NOMO-1 (cell line): ENCODE results near the gene TMEM129.

Experiments used
- DNase-seq, 2 experiments: peaks; one replicate each; lab custom pipeline; 2025; ENCODE audit not compliant: unreplicated experiment in 2 of 2; lab: John Stamatoyannopoulos, UW

TMEM129 gene

GRCh38 chr4:1703867-1704266, 17.3 kb downstream of the TMEM129 start:
- DNase-seq = no peak

DNA sequence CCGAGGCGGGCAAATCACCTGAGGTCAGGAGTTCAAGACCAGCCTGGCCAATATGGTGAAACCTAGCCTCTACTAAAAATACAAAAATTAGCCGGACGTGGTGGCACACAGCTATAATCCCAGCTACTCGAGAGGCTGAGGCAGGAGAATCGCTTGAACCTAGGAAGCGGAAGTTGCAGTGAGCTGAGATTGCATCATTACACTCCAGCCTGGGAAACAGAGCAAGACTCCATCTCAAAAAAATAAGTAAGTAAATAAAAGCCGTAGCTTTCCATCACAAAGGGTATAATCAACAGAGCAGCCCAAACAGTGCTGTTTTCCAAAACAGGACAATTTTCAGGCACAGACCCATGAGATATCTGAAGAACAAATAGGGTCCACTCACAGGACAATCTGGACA, 19.5 kb downstream of the TMEM129 start:
- DNase-seq = peak in 1 of 2 experiments; percentile 4

- no peak for DNase-seq
Observed at GRCh38 chr4:1695913-1696312, 25.2 kb downstream of the TMEM129 start.

GRCh38 chr4:1693131-1693896, 27.8 kb downstream of the TMEM129 start:
- DNase-seq = peak; percentile 56 to 83

DNA sequence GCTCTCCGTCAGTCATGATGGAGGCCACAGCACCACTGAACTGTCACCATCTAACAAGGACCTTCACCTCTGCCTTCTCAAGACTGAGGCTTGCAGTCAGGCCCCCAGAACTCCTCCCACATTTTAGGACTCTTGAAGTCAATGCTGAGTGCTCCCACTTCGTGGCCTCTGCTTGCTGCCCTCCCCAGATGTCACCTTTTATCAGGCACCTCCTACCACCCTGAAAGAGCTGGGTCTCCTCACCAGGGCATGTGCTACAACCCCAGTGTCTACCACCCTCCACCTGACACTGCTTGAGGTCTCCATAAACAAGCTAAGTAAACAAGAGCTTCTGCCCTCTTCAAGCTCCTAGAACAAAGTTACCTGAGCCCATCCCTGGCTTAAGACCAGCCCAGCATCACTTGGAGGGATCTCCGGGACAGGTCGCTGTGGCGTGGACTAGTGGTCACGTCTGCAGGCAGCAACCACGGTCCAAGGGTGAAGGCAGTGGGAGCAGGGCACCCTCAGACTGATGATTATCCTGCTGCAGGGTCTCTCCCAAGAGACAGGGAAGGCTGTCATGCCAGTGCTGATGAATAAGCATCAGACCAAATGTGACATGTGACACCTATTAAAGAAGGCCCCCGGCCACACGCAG, 29.3 kb downstream of the TMEM129 start:
- DNase-seq = no peak

DNA sequence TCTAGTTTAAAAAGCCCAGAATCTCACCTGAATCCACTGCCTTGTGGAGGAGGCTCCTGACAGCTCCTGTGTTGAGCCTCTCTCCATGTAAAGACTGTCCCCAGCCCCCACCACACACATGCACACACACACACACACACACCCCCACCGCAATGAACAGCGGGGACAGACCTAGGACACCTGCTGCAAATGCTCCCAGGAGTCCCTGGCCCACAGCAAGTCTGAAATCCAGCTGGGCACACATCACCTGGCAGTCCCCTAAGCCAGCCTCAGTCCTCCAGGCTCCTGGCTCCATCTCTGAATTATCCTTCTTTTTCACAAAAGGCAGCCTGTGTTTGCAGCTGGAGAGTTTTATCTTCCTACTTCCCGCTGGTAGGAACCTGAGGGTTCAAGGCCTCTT, 30.4 kb downstream of the TMEM129 start:
- no peak for DNase-seq

GRCh38 chr4:1686440-1687036, 34.6 kb downstream of the TMEM129 start:
- no peak for DNase-seq

- DNase-seq = no peak
Observed at GRCh38 chr4:1685235-1686150, 35.6 kb downstream of the TMEM129 start.

GRCh38 chr4:1684506-1685234, 36.5 kb downstream of the TMEM129 start:
- no peak for DNase-seq

- DNase-seq = peak; percentile 82 to 93
Observed at GRCh38 chr4:1683736-1684505, 37.2 kb downstream of the TMEM129 start, which contains the start of gene FAM53A. TSS of gene FAM53A (minus strand) at chr4:1684313. CDS start at chr4:1668741, 15,572 bp downstream.

- peak in 1 of 2 experiments; percentile 35 for DNase-seq
Observed at GRCh38 chr4:1683261-1683735, 37.8 kb downstream of the TMEM129 start.

DNA sequence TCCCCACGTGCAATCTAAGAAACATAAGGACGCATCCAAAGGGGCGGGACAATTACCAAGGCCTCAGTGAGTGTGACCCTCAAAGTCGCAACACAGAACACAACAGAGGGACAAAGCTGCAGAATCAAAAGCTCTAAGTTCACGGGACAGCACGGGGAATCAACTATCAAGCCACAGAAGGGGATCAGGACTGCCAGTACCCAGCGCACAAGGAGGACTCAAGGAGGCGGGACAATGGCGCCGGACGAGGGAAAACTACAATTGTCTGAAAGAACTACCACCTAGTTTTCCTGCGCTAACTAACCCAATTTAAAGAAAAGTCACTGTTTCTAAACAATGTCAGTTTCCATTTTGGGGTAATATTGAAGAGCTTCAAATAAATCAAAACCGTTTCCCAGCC, 38.3 kb downstream of the TMEM129 start:
- DNase-seq = no peak

DNA sequence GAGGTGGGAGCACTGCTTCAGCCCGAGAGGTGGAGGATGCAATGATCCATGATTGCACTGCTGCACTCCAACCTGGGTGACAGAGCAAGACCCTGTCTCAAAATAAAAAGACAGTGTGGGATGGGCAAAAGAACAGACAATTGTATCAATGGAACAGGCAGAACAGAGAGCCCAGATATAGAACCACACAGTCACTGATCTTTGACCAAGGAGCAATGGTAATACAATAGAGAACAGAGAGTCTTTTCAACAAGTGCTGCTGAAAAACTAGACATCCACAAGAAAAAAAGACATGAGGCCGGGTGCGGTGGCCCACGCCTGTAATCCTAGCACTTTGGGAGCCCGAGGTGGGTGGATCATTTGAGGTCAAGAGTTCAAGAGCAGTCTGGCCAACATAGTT, 42.9 kb downstream of the TMEM129 start:
- no peak for DNase-seq

DNA sequence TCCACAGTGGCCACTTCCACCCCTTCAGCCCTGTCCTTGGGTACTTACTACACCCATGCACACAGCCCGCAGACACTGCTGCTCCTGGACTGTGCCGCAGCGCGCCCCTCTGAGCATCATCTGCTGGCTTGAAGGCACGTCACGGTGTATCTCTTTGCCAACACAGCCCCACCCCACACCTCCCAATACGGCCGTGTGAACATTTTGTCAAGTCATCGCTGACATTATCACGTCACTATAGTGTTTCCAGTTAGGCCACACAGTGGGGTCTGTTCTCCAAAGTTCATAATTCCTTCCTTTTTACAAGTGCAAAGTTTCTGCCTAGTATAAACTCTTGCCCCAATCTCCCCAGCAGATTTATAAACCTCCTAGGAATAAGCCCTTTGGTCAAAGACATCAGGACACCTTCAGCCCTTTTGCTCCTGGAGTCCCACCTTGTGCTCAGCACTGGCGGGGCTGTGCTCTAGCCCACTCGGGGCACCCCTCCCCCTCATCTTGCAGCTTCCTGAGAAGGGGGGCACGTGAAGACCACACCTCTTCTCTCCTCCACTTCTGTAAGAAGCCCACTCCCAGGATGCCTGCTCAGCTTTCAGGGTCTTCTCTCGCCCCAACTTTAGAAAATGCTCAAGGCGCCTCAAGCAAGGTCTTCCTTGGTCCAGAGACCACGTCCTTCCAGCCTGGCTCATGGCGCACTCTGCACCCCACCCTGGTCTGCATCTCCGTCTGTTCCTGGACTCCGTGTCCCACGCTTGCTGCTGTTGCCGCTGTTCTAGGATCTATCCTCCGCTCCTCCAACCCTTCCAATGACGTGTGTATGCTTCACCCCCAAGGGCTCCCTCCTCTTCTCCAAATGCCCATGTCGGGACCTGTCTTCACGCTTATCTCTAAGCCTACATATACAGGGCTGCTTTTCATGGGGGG, 44.3 kb downstream of the TMEM129 start:
- peak in 1 of 2 experiments; percentile 2 for DNase-seq

- no peak for DNase-seq
Observed at GRCh38 chr4:1675802-1676137, 45.4 kb downstream of the TMEM129 start.

GRCh38 chr4:1675136-1675801, 45.9 kb downstream of the TMEM129 start:
- DNase-seq = no peak

- DNase-seq = no peak
Observed at GRCh38 chr4:1674682-1675081, 46.4 kb downstream of the TMEM129 start.

DNA sequence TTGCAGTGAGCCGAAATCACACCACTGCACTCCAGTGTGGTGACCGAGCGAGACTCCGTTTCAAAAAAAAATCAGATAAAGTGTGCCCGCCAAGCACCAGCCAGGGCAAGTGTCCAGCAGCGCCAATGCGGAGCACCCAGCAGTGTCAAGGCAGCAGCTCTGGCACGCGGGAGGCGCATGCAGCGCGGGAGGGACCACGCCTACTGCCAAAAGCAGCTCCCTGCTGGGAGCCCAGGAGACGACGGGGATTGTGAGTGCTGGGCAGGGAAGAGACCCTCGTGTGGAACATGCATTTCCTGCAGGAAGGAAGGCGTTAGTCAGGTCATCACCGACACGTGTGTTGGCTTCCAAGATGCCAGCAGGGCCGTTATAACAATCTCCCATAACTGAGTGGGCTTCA, 47.5 kb downstream of the TMEM129 start:
- DNase-seq = no peak
